Endodermal cell (in vitro differentiated cells): ENCODE data around the gene UVRAG. TPM values are rescaled to one million over a fixed set of nuclear protein-coding genes. Genes with fewer than 3 reads are reported as not detected.

Experiments used
- DNase-seq: peaks from one replicate; pipeline ENCODE4 v3.0.0-alpha.2; 2017
- H3K27ac ChIP-seq: 2 replicates; pipeline ENCODE4 v1.5.1; 2013; ENCODE audit warnings: mild to moderate bottlenecking, low read depth, low read length, moderate library complexity
- H3K27me3 ChIP-seq: 2 replicates; pipeline ENCODE4 v1.6.1; 2013; ENCODE audit warnings: mild to moderate bottlenecking, low read length, moderate library complexity; ENCODE audit not compliant: insufficient read depth, control insufficient read depth, poor library complexity, severe bottlenecking
- H3K36me3 ChIP-seq: 2 replicates; pipeline ENCODE4 v1.7.0; 2013; ENCODE audit warnings: mild to moderate bottlenecking, low read length, moderate library complexity; ENCODE audit not compliant: control insufficient read depth, insufficient read depth
- H3K4me1 ChIP-seq: one replicate; pipeline ENCODE4 v1.7.0; 2013; ENCODE audit warnings: low read length; ENCODE audit not compliant: control insufficient read depth, insufficient read depth
- H3K4me3 ChIP-seq: 2 replicates; pipeline ENCODE4 v1.5.1; 2013; ENCODE audit warnings: mild to moderate bottlenecking, low read length, moderate library complexity
- H3K9ac ChIP-seq: 2 replicates; pipeline ENCODE4 v1.6.1; 2013; ENCODE audit warnings: mild to moderate bottlenecking, low read length, moderate library complexity; ENCODE audit not compliant: poor library complexity, severe bottlenecking; ENCODE audit errors: extremely low read depth
- H3K9me3 ChIP-seq: 2 replicates; pipeline ENCODE4 v1.6.1; 2013; ENCODE audit warnings: mild to moderate bottlenecking, low read length, moderate library complexity; ENCODE audit not compliant: control insufficient read depth
- H3K27ac Mint-ChIP-seq: 2 replicates; pipeline ENCODE4 v1.8.0; 2020; ENCODE audit warnings: mixed read lengths
- H3K27me3 Mint-ChIP-seq: 2 replicates; pipeline ENCODE4 v1.8.0; 2021; ENCODE audit warnings: mild to moderate bottlenecking, mixed read lengths; ENCODE audit not compliant: insufficient read depth
- H3K36me3 Mint-ChIP-seq: 2 replicates; pipeline ENCODE4 v1.8.0; 2020; ENCODE audit warnings: low read depth, mixed read lengths
- H3K4me1 Mint-ChIP-seq: 2 replicates; pipeline ENCODE4 v1.8.0; 2020; ENCODE audit warnings: mixed read lengths
- H3K4me3 Mint-ChIP-seq: 2 replicates; pipeline ENCODE4 v1.8.0; 2020; ENCODE audit warnings: mild to moderate bottlenecking, moderate library complexity, mixed read lengths
- H3K9me3 Mint-ChIP-seq: 2 replicates; pipeline ENCODE4 v1.8.0; 2020; ENCODE audit warnings: mild to moderate bottlenecking, mixed read lengths
- CTCF ChIP-seq: fragments of 200-600 bp; sonication (generic); conservative IDR thresholded peaks from 2 replicates; pipeline ENCODE4 v1.5.0; 2021; ENCODE audit warnings: antibody characterized with exemption, mild to moderate bottlenecking
- WGBS, 2 experiments: methylation state at CpG; one replicate each; pipeline versions ENCODE4 v1.1.5 to v1.1.7; 2013; ENCODE audit warnings: missing lambda C conversion rate in 2 of 2, mixed read lengths in 1 of 2; ENCODE audit not compliant: insufficient coverage in 1 of 2, insufficient read length in 1 of 2; 5-methylcytosine and 5-hydroxymethylcytosine counted together
- total RNA-seq, 2 donors: library from RNA; stranded (reverse); fragmentation: NEBNext Ultra II Directional in 1 of 2; extraction: Animal tissue kit (Norgen Biotek cat#: 25700) in 1 of 2; gene quantifications; 2 replicates in 1 of 2; 3 replicates in 1 of 2; pipeline ENCODE4 v1.2.1, GENCODE V29; 2021

UVRAG gene
- total RNA-seq, 2 donors from 2014 or later: 19.7 to 34.9 TPM

DNA sequence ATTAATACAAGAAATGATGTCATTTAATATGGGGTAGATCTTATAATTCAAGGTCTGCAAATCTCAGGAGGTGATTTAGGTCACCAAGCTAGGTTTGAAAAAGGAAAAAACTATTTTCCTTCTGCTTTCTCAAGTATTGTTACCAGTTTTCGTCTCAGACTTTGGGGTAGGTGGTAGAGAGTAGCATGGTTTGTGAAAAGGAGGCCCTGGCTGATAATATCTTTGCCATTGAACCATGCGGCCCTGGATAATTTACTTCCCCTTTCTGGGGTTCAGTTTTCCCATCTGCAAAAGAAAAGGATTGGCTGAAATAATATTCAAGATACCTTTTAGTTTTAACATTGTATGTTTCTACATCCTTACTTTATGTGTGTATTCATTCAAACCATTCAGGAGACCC is 299.2 kb downstream of the UVRAG start:
- no peak overlapping the region for H3K27ac Mint-ChIP-seq
- Histone ChIP-seq H3K27me3 (no peaks in the 10 kb centered on the region), H3K9ac (no peak overlapping the region), H3K27ac (no peak overlapping the region), H3K4me3 (no peak overlapping the region), H3K9me3 (no peaks in the 10 kb centered on the region), H3K4me1 (no peaks in the 10 kb centered on the region), H3K36me3 (no peaks in the 10 kb centered on the region)
- no peaks in the 10 kb centered on the region for H3K4me1 Mint-ChIP-seq
- no peak for TF ChIP-seq CTCF
- no peaks in the 10 kb centered on the region for H3K27me3 Mint-ChIP-seq
- no peak for DNase-seq
- 100% methylated on average over 2 of the region's 2 CpGs; no CpG with 5 or more reads in 1 of the 2 experiments for WGBS, 2 experiments
- H3K36me3 Mint-ChIP-seq: peaks cover 11% of the 10 kb centered on the region
- no peaks in the 10 kb centered on the region for H3K9me3 Mint-ChIP-seq
- H3K4me3 Mint-ChIP-seq: no peak overlapping the region

- WGBS, 2 experiments: 99 to 100% methylated on average over 1 to 3 of the region's 3 CpGs
- H3K27ac Mint-ChIP-seq: no peak overlapping the region
- no peak overlapping the region for H3K4me3 Mint-ChIP-seq
- no peak overlapping the region for H3K4me3 ChIP-seq
- DNase-seq: no peak
- H3K9me3 Mint-ChIP-seq: no peaks in the 10 kb centered on the region
- peaks cover 3% of the 10 kb centered on the region for H3K4me1 ChIP-seq
- H3K27ac ChIP-seq: no peak overlapping the region
- H3K9ac ChIP-seq: no peak overlapping the region
- no peaks in the 10 kb centered on the region for H3K4me1 Mint-ChIP-seq
- H3K9me3 ChIP-seq: no peaks in the 10 kb centered on the region
- no peaks in the 10 kb centered on the region for H3K27me3 ChIP-seq
- H3K36me3 ChIP-seq: no peaks in the 10 kb centered on the region
- TF ChIP-seq CTCF: no peak
- no peaks in the 10 kb centered on the region for H3K27me3 Mint-ChIP-seq
- H3K36me3 Mint-ChIP-seq: peaks cover 11% of the 10 kb centered on the region
Measured at GRCh38 chr11:76115555-76115954, 300.5 kb downstream of the UVRAG start.

GRCh38 chr11:76119032-76119431 is 304.0 kb downstream of the UVRAG start:
- H3K4me1 Mint-ChIP-seq: no peaks in the 10 kb centered on the region
- H3K27me3 ChIP-seq: no peaks in the 10 kb centered on the region
- no peak for TF ChIP-seq CTCF
- WGBS, 2 experiments: 81 to 94% methylated on average over 2 of the region's 2 CpGs
- no peak overlapping the region for H3K27ac Mint-ChIP-seq
- H3K36me3 Mint-ChIP-seq: peaks cover 11% of the 10 kb centered on the region
- peaks cover 14% of the 10 kb centered on the region for H3K4me1 ChIP-seq
- H3K9me3 ChIP-seq: no peaks in the 10 kb centered on the region
- no peak overlapping the region for H3K4me3 Mint-ChIP-seq
- DNase-seq: no peak
- H3K36me3 ChIP-seq: no peaks in the 10 kb centered on the region
- no peaks in the 10 kb centered on the region for H3K27me3 Mint-ChIP-seq
- no peak overlapping the region for H3K27ac ChIP-seq
- H3K9me3 Mint-ChIP-seq: no peaks in the 10 kb centered on the region
- no peak overlapping the region for H3K9ac ChIP-seq
- H3K4me3 ChIP-seq: no peak overlapping the region
